Measurements from ENCODE around the gene CCL16. TPM values are rescaled to one million over a fixed set of nuclear protein-coding genes. Genes with fewer than 3 reads are reported as not detected.

CCL16 gene
- polyA plus RNA-seq, 1 donor from 2014 or later, result not detected

DNA sequence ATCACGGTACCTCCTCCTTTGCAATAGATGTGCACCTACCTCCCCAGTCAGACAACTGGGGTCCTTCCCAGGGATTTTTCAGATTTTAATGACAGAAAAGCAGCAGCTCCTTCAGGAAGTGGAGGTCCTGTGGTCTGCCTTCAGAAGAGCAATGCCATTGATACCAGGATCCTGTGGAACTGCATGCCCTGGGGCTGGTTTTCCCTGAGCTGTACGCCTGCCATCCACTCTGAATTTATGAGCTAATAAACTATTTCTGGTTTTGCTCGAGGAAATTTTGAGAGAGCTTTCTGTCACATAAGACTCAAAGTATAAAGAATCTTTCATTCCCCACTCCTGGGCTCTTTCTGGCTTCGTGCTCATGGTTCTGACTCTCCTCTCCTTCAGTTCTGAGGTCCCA is 46.5 kb upstream of the CCL16 start (continued):
- TF ChIP-seq RAD21 (conservative IDR thresholded peaks at IDR 0.05), result no peak

GRCh38 chr17:36024106-36024869 is 43.0 kb upstream of the CCL16 start:
- Histone ChIP-seq H3K9ac (ENCODE audit: low read length) (no peak overlapping the region), H2AFZ (ENCODE audit: low read depth, low read length) (no peak overlapping the region), H3K79me2 (replicated peaks; ENCODE audit: insufficient read depth, low read length) (no peaks in the 10 kb centered on the region), H3K36me3 (ENCODE audit: insufficient read depth, low read length) (no peaks in the 10 kb centered on the region), H3K27me3 (ENCODE audit: insufficient read depth, low read depth, low read length) (no peaks in the 10 kb centered on the region), H4K20me1 (ENCODE audit: insufficient read depth) (no peaks in the 10 kb centered on the region), H3K27ac (ENCODE audit: low read length) (no peak overlapping the region), H3K9me3 (ENCODE audit: low read length) (no peaks in the 10 kb centered on the region), H3K4me2 (ENCODE audit: low read length) (no peak overlapping the region), H3F3A (ENCODE audit: insufficient read depth, low read length, poor library complexity, severe bottlenecking) (no peaks in the 10 kb centered on the region), H3K9me2 (ENCODE audit: insufficient read depth, low read length) (no peaks in the 10 kb centered on the region), H3K4me3 (ENCODE audit: low read length) (no peak overlapping the region)
- no peak for TF ChIP-seq REST (IDR thresholded peaks at IDR 0.05; ENCODE audit: borderline replicate concordance)
- no peak for TF ChIP-seq SMC3 (conservative IDR thresholded peaks at IDR 0.05; ENCODE audit: poor library complexity)
- TF ChIP-seq RAD21 (conservative IDR thresholded peaks at IDR 0.05), result no peak
- no peak for TF ChIP-seq TAF1 (IDR thresholded peaks at IDR 0.05; ENCODE audit: low read depth)
- TF ChIP-seq EZH2 (IDR thresholded peaks at IDR 0.05; ENCODE audit: borderline replicate concordance, insufficient read depth, low read length, poor library complexity, severe bottlenecking), result no peak
- no peak for TF ChIP-seq MXI1 (conservative IDR thresholded peaks at IDR 0.05; ENCODE audit: poor library complexity, severe bottlenecking)
- no peak for TF ChIP-seq POLR2AphosphoS5 (IDR thresholded peaks at IDR 0.05)
- TF ChIP-seq EP300 (conservative IDR thresholded peaks at IDR 0.05; ENCODE audit: poor library complexity, severe bottlenecking), result no peak
- TF ChIP-seq, protein P1, sequence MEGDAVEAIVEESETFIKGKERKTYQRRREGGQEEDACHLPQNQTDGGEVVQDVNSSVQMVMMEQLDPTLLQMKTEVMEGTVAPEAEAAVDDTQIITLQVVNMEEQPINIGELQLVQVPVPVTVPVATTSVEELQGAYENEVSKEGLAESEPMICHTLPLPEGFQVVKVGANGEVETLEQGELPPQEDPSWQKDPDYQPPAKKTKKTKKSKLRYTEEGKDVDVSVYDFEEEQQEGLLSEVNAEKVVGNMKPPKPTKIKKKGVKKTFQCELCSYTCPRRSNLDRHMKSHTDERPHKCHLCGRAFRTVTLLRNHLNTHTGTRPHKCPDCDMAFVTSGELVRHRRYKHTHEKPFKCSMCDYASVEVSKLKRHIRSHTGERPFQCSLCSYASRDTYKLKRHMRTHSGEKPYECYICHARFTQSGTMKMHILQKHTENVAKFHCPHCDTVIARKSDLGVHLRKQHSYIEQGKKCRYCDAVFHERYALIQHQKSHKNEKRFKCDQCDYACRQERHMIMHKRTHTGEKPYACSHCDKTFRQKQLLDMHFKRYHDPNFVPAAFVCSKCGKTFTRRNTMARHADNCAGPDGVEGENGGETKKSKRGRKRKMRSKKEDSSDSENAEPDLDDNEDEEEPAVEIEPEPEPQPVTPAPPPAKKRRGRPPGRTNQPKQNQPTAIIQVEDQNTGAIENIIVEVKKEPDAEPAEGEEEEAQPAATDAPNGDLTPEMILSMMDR (IDR thresholded peaks at IDR 0.05; ENCODE audit: poor library complexity, severe bottlenecking), result no peak

DNA sequence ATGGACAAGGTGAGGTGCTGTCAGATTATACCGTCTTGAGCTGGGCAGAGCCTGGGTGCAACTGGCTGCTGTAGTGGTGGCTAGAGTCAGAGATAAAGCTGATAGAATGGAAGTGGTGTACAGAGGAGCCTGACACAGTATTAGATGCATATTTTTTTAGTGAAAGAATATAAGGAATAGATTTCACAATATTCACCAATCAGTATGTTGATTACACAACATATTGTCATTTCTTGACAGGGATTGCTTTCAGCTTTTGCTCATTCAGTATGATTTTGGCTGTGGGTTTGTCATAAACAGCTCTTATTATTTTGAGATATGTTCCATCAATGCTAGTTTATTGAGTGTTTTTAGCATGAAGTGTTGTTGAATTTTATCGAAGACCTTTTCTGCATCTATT is 38.1 kb upstream of the CCL16 start:
- no peak overlapping the region for H2AFZ ChIP-seq (ENCODE audit: low read depth, low read length)
- H3K9me3 ChIP-seq (ENCODE audit: low read length), result no peaks in the 10 kb centered on the region
- H3K36me3 ChIP-seq (ENCODE audit: insufficient read depth, low read length), result no peaks in the 10 kb centered on the region
- H3K4me2 ChIP-seq (ENCODE audit: low read length), result no peak overlapping the region
- H3K27ac ChIP-seq (ENCODE audit: low read length), result no peak overlapping the region
- no peak overlapping the region for H3K9ac ChIP-seq (ENCODE audit: low read length)
- H3F3A ChIP-seq (ENCODE audit: insufficient read depth, low read length, poor library complexity, severe bottlenecking), result no peaks in the 10 kb centered on the region
- H3K4me3 ChIP-seq (ENCODE audit: low read length), result no peak overlapping the region
- no peaks in the 10 kb centered on the region for H4K20me1 ChIP-seq (ENCODE audit: insufficient read depth)
- no peaks in the 10 kb centered on the region for H3K79me2 ChIP-seq (replicated peaks; ENCODE audit: insufficient read depth, low read length)
- no peaks in the 10 kb centered on the region for H3K27me3 ChIP-seq (ENCODE audit: insufficient read depth, low read depth, low read length)
- TF ChIP-seq REST (IDR thresholded peaks at IDR 0.05; ENCODE audit: borderline replicate concordance) (no peak), TAF1 (IDR thresholded peaks at IDR 0.05; ENCODE audit: low read depth) (no peak), MXI1 (conservative IDR thresholded peaks at IDR 0.05; ENCODE audit: poor library complexity, severe bottlenecking) (no peak), POLR2AphosphoS5 (IDR thresholded peaks at IDR 0.05) (no peak), EP300 (conservative IDR thresholded peaks at IDR 0.05; ENCODE audit: poor library complexity, severe bottlenecking) (no peak), EZH2 (IDR thresholded peaks at IDR 0.05; ENCODE audit: borderline replicate concordance, insufficient read depth, low read length, poor library complexity, severe bottlenecking) (no peak)
- no peaks in the 10 kb centered on the region for H3K9me2 ChIP-seq (ENCODE audit: insufficient read depth, low read length)
